GM12864 (cell line): ENCODE data around the gene AKAP13.

Experiments used
- DNase-seq: peaks from one replicate; pipeline ENCODE4 v3.0.0-alpha.2; 2011; ENCODE audit warnings: low read depth
- H3K4me3 ChIP-seq: 2 replicates; pipeline ENCODE4 v1.5.1; 2011; ENCODE audit warnings: mild to moderate bottlenecking, low read depth, low read length, control low read depth
- TF ChIP-seq, protein P1 (sequence below): IDR thresholded peaks from 2 replicates; pipeline ENCODE4 v1.5.1; 2011; ENCODE audit warnings: low read depth, mild to moderate bottlenecking, moderate library complexity, low read length, control low read depth, inconsistent platforms; ENCODE audit errors: missing control alignments

The AKAP13 gene

DNA sequence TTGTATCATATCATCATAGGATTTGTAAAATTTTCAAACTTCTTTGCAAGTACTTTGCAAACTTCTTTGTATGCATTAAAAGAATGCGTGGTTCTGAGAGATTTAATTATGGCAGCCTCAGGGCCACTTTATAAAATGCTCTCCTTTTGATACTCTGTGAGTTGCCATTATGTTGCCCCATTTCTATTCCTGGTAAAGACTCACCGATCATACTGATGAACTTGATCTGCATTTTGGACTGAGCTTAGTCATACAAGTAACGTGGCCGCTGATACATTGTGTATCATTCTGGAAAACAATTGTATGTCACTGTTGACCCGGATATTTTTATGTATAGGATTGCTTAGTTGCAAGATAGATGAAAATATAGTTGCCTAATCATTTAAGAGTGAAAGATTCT lies 38.8 kb downstream of the AKAP13 start:
- TF ChIP-seq, protein P1, sequence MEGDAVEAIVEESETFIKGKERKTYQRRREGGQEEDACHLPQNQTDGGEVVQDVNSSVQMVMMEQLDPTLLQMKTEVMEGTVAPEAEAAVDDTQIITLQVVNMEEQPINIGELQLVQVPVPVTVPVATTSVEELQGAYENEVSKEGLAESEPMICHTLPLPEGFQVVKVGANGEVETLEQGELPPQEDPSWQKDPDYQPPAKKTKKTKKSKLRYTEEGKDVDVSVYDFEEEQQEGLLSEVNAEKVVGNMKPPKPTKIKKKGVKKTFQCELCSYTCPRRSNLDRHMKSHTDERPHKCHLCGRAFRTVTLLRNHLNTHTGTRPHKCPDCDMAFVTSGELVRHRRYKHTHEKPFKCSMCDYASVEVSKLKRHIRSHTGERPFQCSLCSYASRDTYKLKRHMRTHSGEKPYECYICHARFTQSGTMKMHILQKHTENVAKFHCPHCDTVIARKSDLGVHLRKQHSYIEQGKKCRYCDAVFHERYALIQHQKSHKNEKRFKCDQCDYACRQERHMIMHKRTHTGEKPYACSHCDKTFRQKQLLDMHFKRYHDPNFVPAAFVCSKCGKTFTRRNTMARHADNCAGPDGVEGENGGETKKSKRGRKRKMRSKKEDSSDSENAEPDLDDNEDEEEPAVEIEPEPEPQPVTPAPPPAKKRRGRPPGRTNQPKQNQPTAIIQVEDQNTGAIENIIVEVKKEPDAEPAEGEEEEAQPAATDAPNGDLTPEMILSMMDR, result no peak
- no peak overlapping the region for H3K4me3 ChIP-seq
- no peak for DNase-seq

DNA sequence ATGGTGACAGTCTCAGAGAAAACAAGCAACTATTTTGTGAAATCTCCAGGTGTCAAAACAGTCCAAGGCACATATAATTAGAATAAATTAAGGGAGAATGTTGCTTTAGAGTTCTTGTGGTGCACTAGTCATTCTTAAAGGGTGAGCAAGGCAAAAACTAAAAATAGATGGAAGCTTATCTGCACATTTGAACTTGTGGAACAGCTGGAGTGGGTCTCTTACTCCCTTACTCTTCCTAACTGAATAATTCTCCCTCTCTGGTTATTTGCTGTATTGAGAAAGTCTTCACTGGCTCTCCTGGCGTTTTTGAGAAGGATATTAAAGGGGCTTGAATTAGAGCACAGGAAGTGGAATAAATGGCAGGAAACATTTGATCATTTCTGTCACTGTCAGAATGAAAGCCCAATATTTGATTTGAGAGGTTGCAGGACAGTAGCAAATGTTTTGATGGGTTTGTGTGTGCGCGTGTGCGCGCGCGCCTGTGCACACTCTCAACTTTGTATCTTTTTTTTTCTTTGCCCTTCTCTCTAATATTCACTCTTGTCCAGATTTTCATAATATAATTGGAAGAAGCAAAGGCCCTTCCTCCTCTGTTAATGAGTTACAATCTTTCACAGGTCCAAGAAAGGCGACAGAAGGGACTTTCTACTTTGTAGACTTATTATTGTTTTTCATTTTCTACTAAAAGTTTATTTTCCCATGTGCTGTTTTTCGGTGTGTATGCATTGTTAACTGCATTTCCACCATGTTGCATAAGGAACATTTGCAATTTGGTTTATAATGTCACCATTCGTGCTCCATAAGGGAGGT lies 40.9 kb downstream of the AKAP13 start:
- H3K4me3 ChIP-seq, result no peak overlapping the region
- TF ChIP-seq, protein P1, result no peak
- DNase-seq, result no peak

DNA sequence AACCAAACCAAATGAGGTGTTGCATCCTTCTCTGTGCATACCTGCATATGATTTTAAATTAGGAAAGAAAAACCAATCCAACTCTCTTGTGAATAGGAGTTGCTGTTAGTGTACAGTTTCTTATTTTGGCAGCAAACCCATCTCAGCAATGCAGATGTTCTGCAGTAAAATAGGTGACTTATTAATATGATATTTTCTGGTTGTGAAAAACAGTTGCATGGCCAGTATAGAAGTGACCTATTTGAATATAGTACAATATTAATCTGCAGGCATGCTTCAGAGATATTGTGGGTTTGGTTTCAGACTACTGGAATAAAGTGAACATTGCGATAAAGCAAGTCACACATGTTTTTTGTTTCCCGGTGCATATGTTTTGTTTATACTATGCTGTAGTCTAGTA lies 42.2 kb downstream of the AKAP13 start:
- DNase-seq, result no peak
- H3K4me3 ChIP-seq, result no peak overlapping the region
- TF ChIP-seq, protein P1, result no peak

DNA sequence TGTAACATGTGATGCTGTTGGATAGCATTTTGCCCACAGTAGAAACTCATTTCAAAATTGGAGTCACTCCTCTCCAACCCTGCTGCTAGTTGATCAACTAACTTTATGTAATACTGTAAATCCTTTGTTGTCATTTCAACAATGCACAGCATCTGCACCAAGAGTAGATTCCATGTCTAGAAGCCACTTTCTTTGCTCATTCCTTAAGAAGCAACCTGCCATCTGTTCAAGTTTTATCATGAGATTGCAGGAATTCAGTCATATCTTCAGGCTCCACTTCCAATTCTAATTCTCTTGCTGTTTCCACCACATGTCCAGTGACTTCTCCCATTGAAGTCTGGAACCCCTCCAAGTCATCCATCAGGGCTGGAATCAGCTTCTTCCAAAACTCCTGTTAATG lies 42.9 kb downstream of the AKAP13 start:
- TF ChIP-seq, protein P1, result no peak
- H3K4me3 ChIP-seq, result no peak overlapping the region
- DNase-seq, result no peak

DNA sequence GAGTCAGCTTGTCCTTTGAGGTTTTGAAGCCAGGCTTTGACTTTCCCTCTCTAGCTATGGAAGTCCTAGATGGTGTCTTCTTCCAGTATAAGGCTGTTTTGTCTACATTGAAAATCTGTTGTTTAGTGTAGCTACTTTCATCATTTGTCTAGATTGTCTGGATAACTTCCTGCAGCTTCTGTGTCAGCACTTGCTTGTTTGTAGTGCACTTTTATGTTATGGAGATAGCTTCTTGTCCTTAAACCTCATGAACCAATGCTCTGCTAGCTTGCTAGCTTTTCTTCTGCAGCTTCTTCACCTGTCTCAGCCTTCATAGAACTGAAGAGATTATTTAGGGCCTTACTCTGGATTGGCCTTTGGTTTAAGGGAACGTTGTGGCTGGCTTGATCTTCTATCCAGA lies 43.8 kb downstream of the AKAP13 start:
- no peak overlapping the region for H3K4me3 ChIP-seq
- TF ChIP-seq, protein P1, result no peak
- no peak for DNase-seq

DNA sequence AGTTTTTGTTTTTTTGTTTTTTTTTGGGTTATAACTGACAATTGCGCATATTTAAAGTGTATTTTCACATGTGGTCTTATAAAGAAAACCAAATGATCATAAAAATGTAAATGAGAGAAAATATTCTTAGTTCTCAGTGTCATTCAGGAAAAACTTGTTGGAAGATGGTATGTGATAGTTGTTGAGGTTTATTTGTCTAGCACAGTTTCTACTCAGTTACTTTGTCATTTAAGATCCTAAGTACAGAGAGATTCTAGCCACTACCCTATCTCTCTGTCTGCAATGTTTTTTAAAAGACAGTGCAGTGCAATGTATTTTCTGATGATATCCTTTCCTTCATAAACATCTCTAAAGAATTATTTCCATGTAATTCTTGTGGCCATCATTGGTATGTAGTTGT lies 46.1 kb downstream of the AKAP13 start:
- no peak overlapping the region for H3K4me3 ChIP-seq
- TF ChIP-seq, protein P1, result no peak
- no peak for DNase-seq
